ENCODE measurements around the gene FILIP1L. TPM values are rescaled to one million over a fixed set of nuclear protein-coding genes. Genes with fewer than 3 reads are reported as not detected.

The FILIP1L gene
- polyA plus RNA-seq, 1 of the 3 experiments (the other 2 are of a cell fraction), result 26.8 TPM

GRCh38 chr3:100032243-100032642 lies 82.1 kb downstream of the FILIP1L start (continued):
- TF ChIP-seq, protein P1, sequence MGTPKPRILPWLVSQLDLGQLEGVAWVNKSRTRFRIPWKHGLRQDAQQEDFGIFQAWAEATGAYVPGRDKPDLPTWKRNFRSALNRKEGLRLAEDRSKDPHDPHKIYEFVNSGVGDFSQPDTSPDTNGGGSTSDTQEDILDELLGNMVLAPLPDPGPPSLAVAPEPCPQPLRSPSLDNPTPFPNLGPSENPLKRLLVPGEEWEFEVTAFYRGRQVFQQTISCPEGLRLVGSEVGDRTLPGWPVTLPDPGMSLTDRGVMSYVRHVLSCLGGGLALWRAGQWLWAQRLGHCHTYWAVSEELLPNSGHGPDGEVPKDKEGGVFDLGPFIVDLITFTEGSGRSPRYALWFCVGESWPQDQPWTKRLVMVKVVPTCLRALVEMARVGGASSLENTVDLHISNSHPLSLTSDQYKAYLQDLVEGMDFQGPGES (IDR thresholded peaks at IDR 0.05; ENCODE audit: low read depth, low read length), result no peak
- TF ChIP-seq NRF1 (IDR thresholded peaks at IDR 0.05; ENCODE audit: low read depth, low read length), result no peak
- peak; percentile 61; the same call in 1 of the 2 replicates for TF ChIP-seq MEF2A (IDR thresholded peaks at IDR 0.05; ENCODE audit: borderline replicate concordance, low read depth)
- TF ChIP-seq MXI1 (IDR thresholded peaks at IDR 0.05; ENCODE audit: low read depth, low read length), result no peak
- TF ChIP-seq, protein P2, sequence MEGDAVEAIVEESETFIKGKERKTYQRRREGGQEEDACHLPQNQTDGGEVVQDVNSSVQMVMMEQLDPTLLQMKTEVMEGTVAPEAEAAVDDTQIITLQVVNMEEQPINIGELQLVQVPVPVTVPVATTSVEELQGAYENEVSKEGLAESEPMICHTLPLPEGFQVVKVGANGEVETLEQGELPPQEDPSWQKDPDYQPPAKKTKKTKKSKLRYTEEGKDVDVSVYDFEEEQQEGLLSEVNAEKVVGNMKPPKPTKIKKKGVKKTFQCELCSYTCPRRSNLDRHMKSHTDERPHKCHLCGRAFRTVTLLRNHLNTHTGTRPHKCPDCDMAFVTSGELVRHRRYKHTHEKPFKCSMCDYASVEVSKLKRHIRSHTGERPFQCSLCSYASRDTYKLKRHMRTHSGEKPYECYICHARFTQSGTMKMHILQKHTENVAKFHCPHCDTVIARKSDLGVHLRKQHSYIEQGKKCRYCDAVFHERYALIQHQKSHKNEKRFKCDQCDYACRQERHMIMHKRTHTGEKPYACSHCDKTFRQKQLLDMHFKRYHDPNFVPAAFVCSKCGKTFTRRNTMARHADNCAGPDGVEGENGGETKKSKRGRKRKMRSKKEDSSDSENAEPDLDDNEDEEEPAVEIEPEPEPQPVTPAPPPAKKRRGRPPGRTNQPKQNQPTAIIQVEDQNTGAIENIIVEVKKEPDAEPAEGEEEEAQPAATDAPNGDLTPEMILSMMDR (IDR thresholded peaks at IDR 0.05), result no peak
- TF ChIP-seq ELF1 (IDR thresholded peaks at IDR 0.05), result 0 out of 2 replicates have a peak, but pooled peaks have one; percentile 17
- TF ChIP-seq NFIC (IDR thresholded peaks at IDR 0.05; ENCODE audit: borderline replicate concordance), result peak; percentile 88

- H4K20me1 ChIP-seq (ENCODE audit: insufficient read depth), result no peaks in the 10 kb centered on the region
- no peak overlapping the region for H3K4me2 ChIP-seq
- no peak for DNase-seq
- TF ChIP-seq EP300 (IDR thresholded peaks at IDR 0.05; ENCODE audit: borderline replicate concordance in 1 of 2, low read depth in 1 of 2, low read length in 1 of 2), result peak in 1 of 2 experiments; percentile 42; a peak in 1 of 4 replicates
- peak; percentile 58 for TF ChIP-seq TCF12 (IDR thresholded peaks at IDR 0.05)
- peak; percentile 53; the same call in 1 of the 2 replicates for TF ChIP-seq PBX3 (IDR thresholded peaks at IDR 0.05)
- TF ChIP-seq RFX5 (IDR thresholded peaks at IDR 0.05; ENCODE audit: low read length), result no peak
- 0 out of 2 replicates have a peak, but pooled peaks have one; percentile 13 for TF ChIP-seq JUND (IDR thresholded peaks at IDR 0.05)
- no peak for TF ChIP-seq POLR2AphosphoS5 (IDR thresholded peaks at IDR 0.05; ENCODE audit: low read depth, low read length)
- no peaks in the 10 kb centered on the region for H3K79me2 ChIP-seq (ENCODE audit: insufficient read depth)
- H3K4me1 ChIP-seq (ENCODE audit: control insufficient read depth in 1 of 2, insufficient read depth in 2 of 2, low read depth in 1 of 2, low read length in 1 of 2), result peaks cover 8 to 25% of the 10 kb centered on the region in 2 experiments; a peak in 3 of 4 replicates
- no peaks in the 10 kb centered on the region for H3K9me3 ChIP-seq
- peak overlapping the region; percentile 59 to 90; a peak in 2 of 4 replicates for H3K27ac ChIP-seq (ENCODE audit: low read depth in 2 of 2, low read length in 1 of 2)
- H3K9ac ChIP-seq, result no peak overlapping the region
- ChIA-PET POLR2A (no interaction called here), CTCF (interaction anchor here (0.6 kb wide), 1 partner anchor 690 kb away, joined by 3 read pairs; no protein-coding TSS in a partner anchor)
- no peak overlapping the region for H3K4me3 ChIP-seq (ENCODE audit: low read depth in 2 of 2, low read length in 1 of 2)
- H3K36me3 ChIP-seq (replicated peaks in 1 of 2; ENCODE audit: control insufficient read depth in 1 of 2, insufficient read depth in 2 of 2, low read length in 1 of 2), result no peaks in the 10 kb centered on the region
- no peaks in the 10 kb centered on the region for H3K9me2 ChIP-seq
- H3F3A ChIP-seq (replicated peaks; ENCODE audit: insufficient read depth), result peaks cover 30% of the 10 kb centered on the region
- 90% methylated on average over 1 of the region's 1 CpG for WGBS (ENCODE audit: low lambda C conversion rate)
- H2AFZ ChIP-seq (ENCODE audit: low read depth), result 0 out of 2 replicates have a peak overlapping the region, but pooled peaks have one; percentile 5
- H3K27me3 ChIP-seq (ENCODE audit: insufficient read depth), result no peaks in the 10 kb centered on the region
These were observed 83.3 kb downstream of the FILIP1L start for GRCh38 chr3:100030914-100031425.

All from SK-N-SH (cell line).